ENCODE data around the gene LMAN1L.

Gene LMAN1L

GRCh38 chr15:74838746-74839525 lies 26.3 kb downstream of the LMAN1L start:
- no peak for DNase-seq

GRCh38 chr15:74839526-74840395 lies 27.1 kb downstream of the LMAN1L start:
- no peak for DNase-seq

DNA sequence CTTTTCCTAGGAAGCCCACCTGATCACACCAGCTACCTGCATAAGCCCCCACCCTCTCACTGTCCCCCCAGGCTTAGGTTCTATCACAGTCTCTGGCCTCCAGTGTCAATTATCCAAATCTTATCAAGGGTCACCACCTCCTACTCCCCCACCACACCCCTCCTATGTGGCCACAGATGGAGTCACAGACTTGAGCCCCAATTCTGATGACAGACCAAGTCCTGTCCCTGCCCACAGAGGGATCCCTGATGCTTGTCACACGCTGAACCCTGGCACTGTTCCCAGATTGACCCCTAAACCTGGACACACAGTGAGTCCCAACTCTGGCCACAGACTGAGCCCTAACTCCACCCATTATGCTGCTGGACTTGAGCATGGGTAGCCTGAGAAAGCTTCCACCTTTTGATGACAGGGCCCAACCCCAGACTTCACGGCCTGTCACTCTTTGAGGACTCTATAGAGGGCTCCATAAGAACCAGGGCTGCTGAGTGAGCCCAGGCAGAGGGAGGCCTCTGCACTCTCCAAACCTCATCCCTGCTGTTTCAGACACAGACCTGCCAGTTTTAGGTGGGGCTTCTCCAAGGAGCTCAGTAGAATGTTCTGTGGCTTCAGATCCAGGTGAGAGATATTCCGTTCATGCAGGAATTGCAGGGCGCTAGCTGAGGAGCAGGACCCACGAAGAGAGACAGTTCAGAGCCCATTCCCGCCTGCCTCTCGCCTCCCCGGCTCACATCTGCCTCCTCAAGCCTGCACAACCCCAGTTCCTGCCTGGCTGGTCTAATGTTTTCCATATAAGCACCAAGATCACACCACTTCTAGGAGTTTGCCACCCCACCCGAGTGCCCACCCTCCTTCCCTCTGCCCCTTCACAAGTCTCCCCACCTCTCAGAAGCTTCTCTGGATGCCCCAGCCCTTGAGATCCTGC lies 28.5 kb downstream of the LMAN1L start:
- no peak for DNase-seq

GRCh38 chr15:74841891-74842373 lies 29.3 kb downstream of the LMAN1L start:
- DNase-seq = no peak

GRCh38 chr15:74842581-74843444 lies 30.2 kb downstream of the LMAN1L start, which contains the start of gene ULK3:
ULK3 (minus strand) TSS chr15:74843156; CDS start chr15:74843105, 51 bp downstream.
- peak; percentile 89 for DNase-seq

GRCh38 chr15:74843445-74843828 lies 30.8 kb downstream of the LMAN1L start:
- DNase-seq = no peak

- DNase-seq = no peak
These were observed 31.3 kb downstream of the LMAN1L start for GRCh38 chr15:74843891-74844299.

GRCh38 chr15:74844319-74845207 lies 31.9 kb downstream of the LMAN1L start:
- DNase-seq = no peak

DNA sequence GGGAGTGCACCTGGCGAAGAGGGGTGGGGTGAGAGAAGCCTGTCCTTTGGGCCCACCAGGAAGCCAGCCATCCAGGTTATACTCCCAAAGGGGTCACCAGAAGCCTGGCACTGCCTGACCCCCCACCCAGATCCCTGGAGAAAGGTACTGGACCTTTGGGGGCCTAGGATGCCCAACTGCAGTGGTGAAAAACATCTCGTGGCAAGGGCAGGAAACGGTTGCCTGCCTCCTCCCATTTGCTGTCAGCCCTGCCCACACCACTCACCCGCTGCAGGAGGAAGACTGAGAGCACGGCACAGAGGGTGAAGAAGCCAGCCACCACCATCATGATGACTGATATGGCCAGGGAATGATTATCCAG lies 32.6 kb downstream of the LMAN1L start:
- no peak for DNase-seq

GRCh38 chr15:74845581-74845980 lies 32.9 kb downstream of the LMAN1L start:
- no peak for DNase-seq

DNA sequence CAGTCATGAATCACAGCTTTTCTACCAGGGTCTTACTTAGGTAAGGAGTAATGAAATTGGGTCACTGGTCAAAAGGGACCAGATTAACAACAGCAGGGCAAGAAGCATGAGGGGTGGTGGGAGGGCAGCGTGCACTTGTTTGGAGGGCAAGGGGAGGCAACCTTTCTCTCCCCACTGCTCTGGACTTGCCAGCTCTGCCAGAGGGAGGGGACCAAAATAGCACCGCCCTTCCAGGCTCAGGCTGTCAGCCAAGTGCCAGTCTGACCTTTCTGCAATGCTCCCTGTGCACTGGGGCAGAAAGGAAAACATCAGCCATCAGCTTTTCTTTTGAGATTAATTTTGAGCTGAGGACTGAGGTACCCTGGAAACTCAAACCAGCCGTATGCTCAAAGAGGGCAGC lies 34.8 kb downstream of the LMAN1L start:
- no peak for DNase-seq

DNA sequence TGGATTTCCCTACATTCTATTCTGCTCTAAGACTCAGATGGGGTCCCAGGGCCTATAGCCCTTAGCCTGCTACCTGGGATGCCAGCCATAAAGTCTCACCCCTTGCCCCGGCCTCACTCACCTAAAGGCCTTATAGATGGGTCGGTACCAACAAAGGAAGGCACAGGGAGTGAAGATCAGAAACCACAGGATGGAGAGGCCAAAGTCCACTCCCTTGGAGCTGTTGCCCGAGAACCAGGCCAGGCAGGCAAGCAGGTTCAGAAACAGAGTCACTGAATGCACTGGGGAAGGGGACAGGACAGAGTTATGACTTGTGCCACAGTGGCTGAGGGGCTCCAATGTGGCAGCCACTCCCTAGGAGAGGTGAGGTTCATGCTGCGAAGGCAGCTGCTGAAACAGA lies 37.8 kb downstream of the LMAN1L start:
- DNase-seq = no peak

DNA sequence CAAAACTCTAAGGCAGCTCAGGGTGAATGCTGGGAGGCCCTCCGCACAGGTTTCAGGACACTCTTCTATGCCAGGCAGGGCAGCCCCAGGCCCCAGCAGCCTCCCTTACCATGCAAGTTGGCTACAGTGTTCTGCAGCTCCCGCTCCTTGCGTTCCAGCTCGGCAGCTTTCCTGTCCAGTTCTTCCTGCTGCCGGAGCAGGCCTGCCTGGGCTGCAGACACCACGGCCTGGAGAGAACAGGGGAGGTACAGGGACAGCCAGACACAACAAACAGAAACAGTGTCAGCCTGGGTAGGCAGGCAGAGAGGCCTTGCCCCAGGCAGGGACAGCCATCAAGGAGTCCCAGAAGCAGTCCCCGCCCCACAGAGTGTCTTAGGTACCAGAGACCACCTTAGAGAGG lies 39.3 kb downstream of the LMAN1L start:
- DNase-seq = no peak

DNA sequence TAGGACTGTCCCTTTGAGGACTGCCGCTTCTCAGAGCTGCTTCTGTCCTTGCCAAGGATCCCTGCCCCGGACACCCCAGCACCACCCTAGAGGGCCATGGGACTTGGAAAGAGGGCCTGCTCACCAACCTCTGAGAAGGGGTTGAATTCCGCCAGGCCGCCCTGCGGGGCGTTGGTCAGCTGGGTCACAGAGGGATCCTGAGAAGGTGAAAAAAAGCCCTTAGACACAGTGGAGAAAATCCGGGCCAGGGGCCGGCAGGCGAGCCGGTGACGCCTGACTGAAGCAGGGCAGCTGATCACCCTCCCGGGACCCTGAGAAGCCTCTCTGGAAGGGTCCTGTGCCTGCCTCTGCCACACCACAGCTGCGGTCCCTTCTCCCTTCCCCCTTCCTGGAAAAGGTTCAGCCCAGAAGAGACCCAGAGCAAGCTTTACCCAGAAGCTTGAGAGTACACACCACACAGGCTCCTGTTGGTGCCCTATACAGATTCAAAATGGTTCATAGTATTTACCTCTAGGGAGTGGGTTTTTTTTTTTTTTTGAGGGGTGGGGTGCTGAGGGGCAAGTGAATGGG lies 41.9 kb downstream of the LMAN1L start:
- DNase-seq = no peak

GRCh38 chr15:74855857-74856256 lies 43.2 kb downstream of the LMAN1L start:
- DNase-seq = no peak

DNA sequence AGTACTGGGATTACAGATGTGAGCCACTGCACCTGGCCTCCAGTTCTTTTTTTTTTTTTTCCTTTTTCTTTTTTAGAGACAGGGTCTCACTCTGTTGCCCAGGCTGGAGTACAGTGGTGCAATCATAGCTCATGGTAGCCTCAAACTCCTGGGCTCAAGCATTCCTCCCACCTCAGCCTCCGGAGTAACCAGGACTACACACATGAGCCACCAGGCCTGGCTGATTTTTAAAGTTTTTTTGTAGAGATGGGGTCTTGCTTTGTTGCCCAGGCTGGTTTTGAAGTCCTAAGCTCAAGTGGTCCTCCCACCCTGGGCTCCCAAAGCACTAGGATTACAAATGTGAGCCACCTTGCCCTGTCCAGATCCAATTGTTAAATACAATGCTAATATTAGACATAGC lies 43.9 kb downstream of the LMAN1L start:
- no peak for DNase-seq

- no peak for DNase-seq
These were observed 44.5 kb downstream of the LMAN1L start for GRCh38 chr15:74857082-74857655.

GRCh38 chr15:74857671-74858368 lies 45.2 kb downstream of the LMAN1L start:
- DNase-seq = no peak

- DNase-seq = no peak
These were observed 45.7 kb downstream of the LMAN1L start for GRCh38 chr15:74858369-74858740.

All from COR-L47 (cell line).